Measurements from ENCODE around the gene TMEM178B.
"Not testable (repeated sequence)": the region's sequence is repeated elsewhere in the genome, so short reads cannot be mapped to it uniquely, and the experiment has no call there.

Gene TMEM178B

GRCh38 chr7:141114029-141114664 is 40.3 kb downstream of the TMEM178B start:
- H3K27me3 ChIP-seq (ENCODE audit: control insufficient read depth, insufficient read depth, low read length) = no peaks in the 10 kb centered on the region
- no CpG with 5 or more reads among the region's 2 CpGs for WGBS (ENCODE audit: insufficient coverage, insufficient read length)
- no peaks in the 10 kb centered on the region for H3K9me3 ChIP-seq (ENCODE audit: control insufficient read depth, insufficient read depth, low read length)
- no peak overlapping the region for H3K27ac ChIP-seq (ENCODE audit: low read length)
- H3K4me1 ChIP-seq (ENCODE audit: control insufficient read depth, insufficient read depth, low read length) = no peaks in the 10 kb centered on the region
- no peaks in the 10 kb centered on the region for H3K36me3 ChIP-seq (ENCODE audit: control insufficient read depth, insufficient read depth, low read length)
- H3K4me3 ChIP-seq (ENCODE audit: low read length) = no peak overlapping the region
- no peak for DNase-seq (ENCODE audit: low read depth, low spot score)

- Histone ChIP-seq H3K4me1 (ENCODE audit: control insufficient read depth, insufficient read depth, low read length) (no peaks in the 10 kb centered on the region), H3K27ac (ENCODE audit: low read length) (no peak overlapping the region), H3K36me3 (ENCODE audit: control insufficient read depth, insufficient read depth, low read length) (no peaks in the 10 kb centered on the region), H3K4me3 (ENCODE audit: low read length) (no peak overlapping the region), H3K9me3 (ENCODE audit: control insufficient read depth, insufficient read depth, low read length) (no peaks in the 10 kb centered on the region), H3K27me3 (ENCODE audit: control insufficient read depth, insufficient read depth, low read length) (no peaks in the 10 kb centered on the region)
- WGBS (ENCODE audit: insufficient coverage, insufficient read length) = no CpG with 5 or more reads among the region's 3 CpGs
- DNase-seq (ENCODE audit: low read depth, low spot score) = no peak
Measured at GRCh38 chr7:141115965-141116364, 42.1 kb downstream of the TMEM178B start.

- not testable (repeated sequence) for DNase-seq (ENCODE audit: low read depth, low spot score); H3K36me3 ChIP-seq (ENCODE audit: control insufficient read depth, insufficient read depth, low read length); H3K4me3 ChIP-seq (ENCODE audit: low read length); H3K9me3 ChIP-seq (ENCODE audit: control insufficient read depth, insufficient read depth, low read length); H3K4me1 ChIP-seq (ENCODE audit: control insufficient read depth, insufficient read depth, low read length); H3K27ac ChIP-seq (ENCODE audit: low read length); H3K27me3 ChIP-seq (ENCODE audit: control insufficient read depth, insufficient read depth, low read length)
- WGBS (ENCODE audit: insufficient coverage, insufficient read length) = no CpG with 5 or more reads among the region's 2 CpGs
Measured at GRCh38 chr7:141116661-141117060, 42.8 kb downstream of the TMEM178B start.

DNA sequence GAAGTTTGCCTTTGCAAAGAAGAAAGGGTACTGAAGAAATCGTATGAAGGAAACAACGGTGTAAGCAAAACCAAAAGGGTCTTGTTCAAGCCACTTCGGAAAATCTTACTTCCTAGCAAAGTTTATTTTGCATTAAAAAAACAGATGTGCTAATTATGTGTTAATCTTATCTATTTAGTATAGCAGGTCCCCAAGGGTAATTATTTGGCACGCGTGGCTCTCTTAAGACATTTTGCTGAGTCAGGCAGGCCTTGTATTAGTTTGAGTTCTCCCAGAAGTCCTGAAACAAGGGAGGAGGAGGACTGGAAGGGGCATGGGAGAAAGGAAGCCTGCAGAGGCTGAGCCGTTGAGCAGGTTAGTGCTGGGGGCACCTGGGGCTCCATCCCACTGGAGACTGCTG is 44.9 kb downstream of the TMEM178B start:
- no CpG with 5 or more reads among the region's 6 CpGs for WGBS (ENCODE audit: insufficient coverage, insufficient read length)
- no peaks in the 10 kb centered on the region for H3K36me3 ChIP-seq (ENCODE audit: control insufficient read depth, insufficient read depth, low read length)
- no peaks in the 10 kb centered on the region for H3K9me3 ChIP-seq (ENCODE audit: control insufficient read depth, insufficient read depth, low read length)

DNA sequence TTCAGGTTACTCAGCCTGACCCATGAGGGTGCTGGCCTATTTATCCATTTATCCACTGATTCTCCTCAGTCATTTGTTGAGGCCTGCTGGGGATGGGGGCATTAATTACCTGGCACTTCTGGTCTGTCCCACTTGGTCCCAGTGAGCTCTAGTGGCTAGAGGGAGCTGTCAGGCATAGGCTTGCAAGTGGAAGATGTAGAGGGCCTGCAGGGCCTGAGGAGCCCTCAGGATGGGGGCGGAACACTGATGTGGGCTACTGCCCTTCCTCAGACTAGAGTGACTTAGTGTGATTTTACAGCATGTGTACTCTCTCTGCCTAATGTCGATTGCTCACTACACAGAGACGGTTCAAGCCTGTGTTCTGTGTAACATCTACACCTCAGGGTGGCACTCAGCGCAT is 45.3 kb downstream of the TMEM178B start:
- Histone ChIP-seq H3K36me3 (ENCODE audit: control insufficient read depth, insufficient read depth, low read length) (no peaks in the 10 kb centered on the region), H3K27me3 (ENCODE audit: control insufficient read depth, insufficient read depth, low read length) (no peaks in the 10 kb centered on the region), H3K27ac (ENCODE audit: low read length) (no peak overlapping the region), H3K9me3 (ENCODE audit: control insufficient read depth, insufficient read depth, low read length) (no peaks in the 10 kb centered on the region), H3K4me1 (ENCODE audit: control insufficient read depth, insufficient read depth, low read length) (no peaks in the 10 kb centered on the region), H3K4me3 (ENCODE audit: low read length) (no peak overlapping the region)
- DNase-seq (ENCODE audit: low read depth, low spot score) = no peak
- WGBS (ENCODE audit: insufficient coverage, insufficient read length) = no CpG with 5 or more reads among the region's 4 CpGs

More for the DNA sequence above, 44.9 kb downstream of the TMEM178B start:
- no peak overlapping the region for H3K27ac ChIP-seq (ENCODE audit: low read length)
- H3K4me1 ChIP-seq (ENCODE audit: control insufficient read depth, insufficient read depth, low read length) = no peaks in the 10 kb centered on the region
- no peak overlapping the region for H3K4me3 ChIP-seq (ENCODE audit: low read length)
- no peak for DNase-seq (ENCODE audit: low read depth, low spot score)
- no peaks in the 10 kb centered on the region for H3K27me3 ChIP-seq (ENCODE audit: control insufficient read depth, insufficient read depth, low read length)

- no peak for DNase-seq (ENCODE audit: low read depth, low spot score)
- H3K36me3 ChIP-seq (ENCODE audit: control insufficient read depth, insufficient read depth, low read length) = no peaks in the 10 kb centered on the region
- no peaks in the 10 kb centered on the region for H3K9me3 ChIP-seq (ENCODE audit: control insufficient read depth, insufficient read depth, low read length)
- peaks cover 4% of the 10 kb centered on the region for H3K4me1 ChIP-seq (ENCODE audit: control insufficient read depth, insufficient read depth, low read length)
- H3K27me3 ChIP-seq (ENCODE audit: control insufficient read depth, insufficient read depth, low read length) = no peaks in the 10 kb centered on the region
- no peak overlapping the region for H3K27ac ChIP-seq (ENCODE audit: low read length)
- no CpG with 5 or more reads among the region's 2 CpGs for WGBS (ENCODE audit: insufficient coverage, insufficient read length)
- H3K4me3 ChIP-seq (ENCODE audit: low read length) = no peak overlapping the region
Measured at GRCh38 chr7:141122736-141123135, 48.9 kb downstream of the TMEM178B start.

DNA sequence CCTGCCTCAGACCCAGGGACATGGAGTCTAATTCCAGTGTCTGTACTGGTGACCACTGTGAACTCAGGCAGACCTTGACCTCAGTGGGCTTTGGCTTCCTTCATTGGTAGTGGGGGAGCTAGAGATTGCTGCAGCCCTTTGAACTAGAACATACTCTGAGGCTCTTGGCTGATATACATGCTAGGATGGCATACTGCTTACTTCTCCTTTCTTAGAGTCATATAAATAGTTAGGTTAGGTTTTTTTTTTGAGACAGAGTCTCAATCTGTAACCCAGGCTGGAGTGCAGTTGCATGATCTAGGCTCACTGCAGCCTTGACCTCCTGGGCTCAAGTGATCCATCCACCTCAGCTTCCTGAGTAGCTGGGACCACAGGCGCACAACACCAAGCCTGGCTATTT is 49.7 kb downstream of the TMEM178B start:
- H3K9me3 ChIP-seq (ENCODE audit: control insufficient read depth, insufficient read depth, low read length) = no peaks in the 10 kb centered on the region
- no peak overlapping the region for H3K4me3 ChIP-seq (ENCODE audit: low read length)
- no peaks in the 10 kb centered on the region for H3K27me3 ChIP-seq (ENCODE audit: control insufficient read depth, insufficient read depth, low read length)
- no CpG with 5 or more reads among the region's 1 CpG for WGBS (ENCODE audit: insufficient coverage, insufficient read length)
- H3K36me3 ChIP-seq (ENCODE audit: control insufficient read depth, insufficient read depth, low read length) = no peaks in the 10 kb centered on the region
- peaks cover 4% of the 10 kb centered on the region for H3K4me1 ChIP-seq (ENCODE audit: control insufficient read depth, insufficient read depth, low read length)
- H3K27ac ChIP-seq (ENCODE audit: low read length) = no peak overlapping the region
- no peak for DNase-seq (ENCODE audit: low read depth, low spot score)

DNA sequence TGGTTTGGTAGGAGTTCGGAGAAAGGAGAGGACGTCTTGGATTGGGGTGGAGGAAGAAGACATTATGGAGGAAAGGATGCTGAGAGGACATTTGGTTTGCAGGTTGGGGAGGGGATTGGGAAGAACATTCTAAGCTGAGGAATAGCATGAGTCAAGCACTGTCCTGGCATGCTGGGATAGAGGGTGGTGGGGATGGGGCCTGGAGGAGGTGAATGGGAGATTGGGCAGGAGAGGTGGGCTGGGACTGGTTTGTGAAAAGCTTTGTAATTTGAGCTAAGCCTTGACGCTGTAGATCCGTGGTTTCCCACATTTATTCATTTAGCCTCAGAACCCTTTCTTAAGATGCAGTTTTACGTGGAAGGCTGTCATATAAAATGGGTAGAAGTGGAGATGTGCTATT is 52.2 kb downstream of the TMEM178B start:
- Histone ChIP-seq H3K27ac (ENCODE audit: low read length) (no peak overlapping the region), H3K9me3 (ENCODE audit: control insufficient read depth, insufficient read depth, low read length) (no peaks in the 10 kb centered on the region), H3K4me3 (ENCODE audit: low read length) (no peak overlapping the region), H3K27me3 (ENCODE audit: control insufficient read depth, insufficient read depth, low read length) (no peaks in the 10 kb centered on the region), H3K4me1 (ENCODE audit: control insufficient read depth, insufficient read depth, low read length) (peaks cover 4% of the 10 kb centered on the region), H3K36me3 (ENCODE audit: control insufficient read depth, insufficient read depth, low read length) (no peaks in the 10 kb centered on the region)
- DNase-seq (ENCODE audit: low read depth, low spot score) = no peak
- WGBS (ENCODE audit: insufficient coverage, insufficient read length) = 100% methylated on average over 2 of the region's 5 CpGs

DNA sequence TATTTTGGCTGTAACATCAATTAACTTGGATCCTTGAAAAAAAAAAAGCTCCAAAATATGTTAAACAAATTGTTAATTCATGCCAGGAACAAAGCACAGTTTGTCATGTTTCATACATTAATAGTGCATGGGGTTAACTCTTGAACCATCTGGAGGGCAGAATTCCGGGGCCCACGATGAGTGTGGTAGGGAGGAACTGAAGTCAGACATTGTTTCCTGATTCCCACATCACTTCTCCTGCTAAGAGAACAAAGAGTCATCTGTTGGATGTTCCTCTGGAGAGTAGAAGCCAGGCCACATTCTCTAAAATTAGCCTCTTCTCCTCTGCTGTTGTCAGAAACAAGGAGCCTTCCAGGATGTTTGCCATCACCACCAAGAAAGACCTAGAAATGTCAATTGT is 54.6 kb downstream of the TMEM178B start:
- no peak overlapping the region for H3K27ac ChIP-seq (ENCODE audit: low read length)
- peaks cover 4% of the 10 kb centered on the region for H3K4me1 ChIP-seq (ENCODE audit: control insufficient read depth, insufficient read depth, low read length)
- H3K27me3 ChIP-seq (ENCODE audit: control insufficient read depth, insufficient read depth, low read length) = no peaks in the 10 kb centered on the region
- H3K36me3 ChIP-seq (ENCODE audit: control insufficient read depth, insufficient read depth, low read length) = no peaks in the 10 kb centered on the region
- DNase-seq (ENCODE audit: low read depth, low spot score) = no peak
- no peaks in the 10 kb centered on the region for H3K9me3 ChIP-seq (ENCODE audit: control insufficient read depth, insufficient read depth, low read length)
- H3K4me3 ChIP-seq (ENCODE audit: low read length) = no peak overlapping the region
- WGBS (ENCODE audit: insufficient coverage, insufficient read length) = no CpG with 5 or more reads among the region's 2 CpGs

DNA sequence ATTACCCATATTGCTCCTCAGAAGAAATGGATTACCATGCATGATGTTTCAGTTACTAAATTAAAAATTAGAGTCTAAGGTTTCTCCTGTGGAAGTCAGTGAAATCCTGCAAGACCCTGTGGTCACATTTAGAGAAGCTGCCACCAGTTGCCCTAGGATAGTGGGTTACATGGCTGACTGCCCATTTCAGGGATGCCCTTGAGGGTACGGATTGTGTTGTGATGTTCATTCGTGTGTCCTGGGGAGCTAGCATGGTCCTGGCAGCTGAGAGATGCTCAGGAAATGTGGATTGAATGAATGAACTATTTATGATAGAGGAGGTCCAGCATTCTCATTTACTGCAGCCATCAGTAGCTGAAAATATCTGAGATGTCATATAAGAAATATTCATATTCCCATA is 55.1 kb downstream of the TMEM178B start:
- H3K4me3 ChIP-seq (ENCODE audit: low read length) = no peak overlapping the region
- H3K9me3 ChIP-seq (ENCODE audit: control insufficient read depth, insufficient read depth, low read length) = no peaks in the 10 kb centered on the region

DNA sequence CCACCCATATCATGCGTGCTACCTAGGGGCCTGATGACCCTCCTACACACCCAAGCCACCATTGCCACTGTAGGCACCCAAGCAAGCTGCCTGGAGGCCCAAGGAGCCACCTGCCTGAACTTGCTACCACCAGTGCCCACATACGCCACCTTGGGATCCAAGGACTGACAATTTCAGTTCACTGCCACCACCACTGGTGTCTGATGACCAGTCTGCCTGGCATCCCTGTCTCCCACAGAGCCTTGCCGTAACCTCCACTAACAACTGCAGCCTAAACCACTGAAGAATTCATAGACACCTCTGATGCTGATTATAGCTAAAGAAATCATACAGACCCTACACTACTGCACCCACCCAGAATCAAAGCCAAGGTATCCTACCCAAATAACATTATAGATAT is 58.8 kb downstream of the TMEM178B start:
- H3K4me3 ChIP-seq (ENCODE audit: low read length) = no peak overlapping the region
- no peak overlapping the region for H3K27ac ChIP-seq (ENCODE audit: low read length)
- no CpG with 5 or more reads among the region's 3 CpGs for WGBS (ENCODE audit: insufficient coverage, insufficient read length)
- H3K27me3 ChIP-seq (ENCODE audit: control insufficient read depth, insufficient read depth, low read length) = no peaks in the 10 kb centered on the region
- no peaks in the 10 kb centered on the region for H3K36me3 ChIP-seq (ENCODE audit: control insufficient read depth, insufficient read depth, low read length)
- H3K9me3 ChIP-seq (ENCODE audit: control insufficient read depth, insufficient read depth, low read length) = no peaks in the 10 kb centered on the region
- no peak for DNase-seq (ENCODE audit: low read depth, low spot score)
- no peaks in the 10 kb centered on the region; the same call in 1 of the 2 replicates for H3K4me1 ChIP-seq (ENCODE audit: control insufficient read depth, insufficient read depth, low read length)

More for the DNA sequence above, 55.1 kb downstream of the TMEM178B start:
- no peaks in the 10 kb centered on the region for H3K36me3 ChIP-seq (ENCODE audit: control insufficient read depth, insufficient read depth, low read length)
- no peak for DNase-seq (ENCODE audit: low read depth, low spot score)
- no peak overlapping the region for H3K27ac ChIP-seq (ENCODE audit: low read length)
- no peaks in the 10 kb centered on the region for H3K27me3 ChIP-seq (ENCODE audit: control insufficient read depth, insufficient read depth, low read length)
- H3K4me1 ChIP-seq (ENCODE audit: control insufficient read depth, insufficient read depth, low read length) = peaks cover 4% of the 10 kb centered on the region
- no CpG with 5 or more reads among the region's 2 CpGs for WGBS (ENCODE audit: insufficient coverage, insufficient read length)
